Stimulated activated CD8-positive, alpha-beta memory T cell treated with anti-CD3 and anti-CD28 coated beads, Interleukin-12 subunit alpha, Interleukin-12 subunit beta, amount 100 ng/mL, for 4 hours (primary cell): ENCODE results near the gene RAB22A.
A peak's percentile ranks its signal among the peaks of the same experiment; 100 is the strongest.

Experiments used
- DNase-seq: peaks from one replicate; pipeline ENCODE4 v3.0.0-alpha.2; 2020; ENCODE audit warnings: low read depth

RAB22A gene

GRCh38 chr20:58309591-58310290 lies at the start of gene RAB22A:
Gene RAB22A (plus strand): TSS chr20:58309715. CDS start chr20:58309977, 262 bp downstream.
- DNase-seq = peak; percentile 73

DNA sequence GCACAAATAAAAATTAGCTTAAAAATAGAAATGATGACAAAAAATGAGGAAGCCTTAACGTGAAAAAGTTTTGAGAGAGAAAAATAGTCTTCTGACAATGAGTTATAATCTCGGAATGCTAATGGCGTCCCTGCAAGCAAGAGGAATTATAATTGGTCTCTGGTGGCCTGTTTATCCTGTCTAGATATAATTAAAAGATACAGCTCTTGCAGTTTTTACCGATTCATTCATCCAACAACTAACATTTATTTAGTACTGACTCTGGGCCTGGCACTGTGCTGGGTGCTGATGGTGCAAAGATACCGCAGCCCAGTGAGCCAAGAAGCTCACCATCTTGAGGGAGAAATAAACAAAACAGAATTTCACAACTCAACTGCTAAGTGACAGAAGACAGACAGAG lies 49.5 kb upstream of the RAB22A start:
- no peak for DNase-seq

GRCh38 chr20:58261660-58262059 lies 47.9 kb upstream of the RAB22A start:
- DNase-seq = no peak

DNA sequence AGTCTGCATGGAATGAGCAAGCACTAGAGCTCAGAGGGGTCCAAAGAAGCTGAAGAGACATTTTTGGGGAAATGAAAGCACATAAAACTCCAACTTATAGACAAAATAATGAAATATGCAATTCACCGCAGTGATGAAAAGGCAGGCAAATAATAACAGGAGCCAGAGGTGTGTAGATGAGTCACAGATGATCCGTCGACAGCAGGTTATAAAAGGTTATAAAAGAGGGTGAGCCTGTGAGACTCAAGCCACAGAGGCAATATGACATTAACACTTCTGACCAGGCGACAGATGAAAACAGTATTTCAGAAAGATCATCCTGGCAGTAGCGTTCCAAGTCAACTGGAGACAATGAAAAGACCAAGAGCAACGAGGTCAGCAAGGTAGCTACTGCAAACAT lies 45.2 kb upstream of the RAB22A start:
- no peak for DNase-seq

GRCh38 chr20:58267389-58268215 lies 41.9 kb upstream of the RAB22A start:
- DNase-seq = no peak

DNA sequence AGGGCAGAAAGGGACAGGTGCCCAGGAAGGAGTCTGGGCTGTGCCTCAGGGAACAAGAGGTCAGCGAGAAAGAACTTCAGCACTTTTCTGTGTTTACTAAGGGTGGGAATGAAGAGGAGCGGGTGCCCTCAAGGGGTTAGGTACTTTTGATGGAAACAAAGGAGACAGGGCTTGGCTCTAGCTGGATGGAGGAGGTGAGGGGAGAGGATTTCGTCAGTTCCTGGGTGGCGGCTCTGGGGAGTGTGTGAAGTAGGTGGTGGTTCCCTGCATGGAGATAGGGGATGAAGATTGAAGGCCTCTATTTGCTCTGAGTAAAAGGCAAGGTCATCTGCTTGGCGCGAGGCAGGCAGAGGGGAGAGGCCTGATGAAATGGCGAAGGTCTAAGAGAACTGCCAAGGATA lies 41.1 kb upstream of the RAB22A start:
- no peak for DNase-seq

DNA sequence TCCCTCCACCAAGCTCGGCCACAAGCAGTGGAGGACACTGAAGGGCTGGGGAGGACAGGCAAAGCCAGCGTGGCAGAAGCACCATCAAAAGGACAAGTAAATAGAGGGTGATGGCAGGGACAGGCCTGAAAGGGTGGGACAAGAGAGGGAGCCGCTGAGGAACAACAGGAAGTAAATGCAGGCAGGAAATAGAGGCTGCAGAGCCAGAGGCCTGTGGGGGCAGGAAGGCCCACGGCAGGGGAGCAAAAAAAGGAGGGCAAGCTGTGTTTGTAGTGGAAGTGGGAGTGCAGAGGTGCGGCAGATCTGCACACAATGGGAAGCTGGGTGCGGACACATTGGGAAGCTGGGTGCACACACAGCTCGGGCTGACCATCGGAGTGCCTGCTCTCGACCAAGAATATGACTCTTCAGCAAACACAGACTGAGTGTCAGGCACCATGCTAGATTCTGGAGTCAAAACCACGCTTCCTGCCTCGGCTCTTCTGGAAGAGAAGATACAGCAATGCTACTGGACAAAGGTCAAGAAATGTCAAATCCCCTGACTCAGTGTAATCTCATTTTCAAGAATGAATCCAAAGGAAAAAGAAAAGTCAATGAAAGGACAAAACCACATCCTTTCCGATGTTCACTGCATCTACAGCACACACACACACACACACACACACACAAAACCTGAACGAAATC lies 40.4 kb upstream of the RAB22A start:
- no peak for DNase-seq

- DNase-seq = no peak
Observed at GRCh38 chr20:58271606-58272351, 37.7 kb upstream of the RAB22A start.

GRCh38 chr20:58274384-58274783 lies 35.1 kb upstream of the RAB22A start:
- no peak for DNase-seq

DNA sequence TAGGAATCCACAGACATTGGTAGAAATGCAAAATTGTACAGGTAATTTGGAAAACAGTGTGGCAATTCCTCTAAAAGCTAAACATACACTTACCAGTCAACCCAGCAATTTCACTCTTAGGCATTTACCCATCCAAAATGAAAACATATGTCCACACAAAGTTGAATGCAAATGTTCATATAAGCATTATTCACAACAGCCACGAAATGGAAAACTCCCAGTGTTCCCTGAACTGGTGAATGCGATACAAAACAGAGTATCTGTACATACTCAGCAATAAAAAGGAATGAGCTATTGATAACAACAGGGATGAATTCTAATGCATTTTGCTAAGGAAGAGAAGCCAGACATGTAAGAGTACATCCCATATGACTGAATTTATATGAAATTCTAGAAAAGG lies 32.4 kb upstream of the RAB22A start:
- DNase-seq = no peak

- no peak for DNase-seq
Observed at GRCh38 chr20:58277578-58278472, 31.7 kb upstream of the RAB22A start.

DNA sequence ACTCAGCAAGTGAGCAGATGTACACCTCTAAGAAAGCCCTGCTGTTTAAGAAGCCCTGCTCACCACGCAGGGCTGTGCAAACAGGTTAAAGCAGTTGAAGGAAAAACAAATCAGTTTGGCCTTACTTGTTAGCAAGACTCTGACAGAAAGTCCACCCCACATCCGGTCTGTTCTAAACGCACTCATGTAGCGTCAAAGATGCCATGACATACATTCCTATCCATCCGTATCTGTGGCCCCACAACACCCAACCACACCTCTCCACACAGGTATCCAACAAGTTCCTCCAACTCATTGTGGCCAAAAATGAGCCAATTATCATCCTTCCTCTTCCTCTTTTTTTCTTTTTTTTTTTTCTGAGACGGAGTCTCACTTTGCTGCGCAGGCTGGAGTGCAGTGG lies 22.8 kb upstream of the RAB22A start:
- DNase-seq = no peak

- DNase-seq = no peak
Observed at GRCh38 chr20:58287638-58288037, 21.9 kb upstream of the RAB22A start.

DNA sequence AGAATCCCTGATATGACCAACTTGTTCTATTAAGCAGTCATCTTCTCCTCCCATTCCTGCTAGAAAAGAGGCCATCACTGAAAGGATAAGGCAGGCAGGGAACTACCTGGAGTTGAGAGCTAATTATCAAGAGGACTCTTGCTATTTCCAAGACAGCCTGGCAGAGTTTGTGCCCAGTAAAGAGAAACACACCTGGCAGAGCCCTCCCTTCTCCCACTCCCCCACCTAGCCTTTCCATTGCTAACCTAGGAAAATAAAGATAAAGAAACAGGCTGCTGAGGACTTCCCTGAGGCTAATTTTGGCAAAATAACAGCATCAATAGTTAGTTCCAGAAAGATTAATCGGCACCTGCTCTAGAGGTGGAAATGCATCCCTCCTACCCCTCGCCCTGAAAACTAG lies 20.4 kb upstream of the RAB22A start:
- DNase-seq = no peak

- no peak for DNase-seq
Observed at GRCh38 chr20:58293453-58293852, 16.1 kb upstream of the RAB22A start.

GRCh38 chr20:58294497-58295455 lies 14.7 kb upstream of the RAB22A start:
- no peak for DNase-seq

GRCh38 chr20:58296051-58296837 lies 13.3 kb upstream of the RAB22A start:
- no peak for DNase-seq

DNA sequence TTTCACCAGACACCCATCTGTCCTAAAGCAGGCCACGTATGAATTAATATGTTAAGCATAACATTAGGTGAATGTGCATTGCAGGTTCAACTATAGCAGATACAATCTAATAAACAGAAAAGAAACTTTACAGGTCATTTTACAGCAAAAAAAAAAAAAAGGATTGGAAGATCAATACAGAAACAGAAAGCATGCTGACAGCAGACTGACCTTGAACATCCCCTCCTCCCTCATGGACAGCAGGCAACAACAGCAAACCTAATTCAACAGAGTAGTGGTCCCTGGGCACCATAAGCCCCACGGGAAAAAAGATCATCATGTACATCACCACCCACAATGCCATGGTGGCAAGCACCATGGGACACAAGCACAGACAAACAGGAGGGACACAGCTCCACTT lies 12.1 kb upstream of the RAB22A start:
- DNase-seq = no peak

DNA sequence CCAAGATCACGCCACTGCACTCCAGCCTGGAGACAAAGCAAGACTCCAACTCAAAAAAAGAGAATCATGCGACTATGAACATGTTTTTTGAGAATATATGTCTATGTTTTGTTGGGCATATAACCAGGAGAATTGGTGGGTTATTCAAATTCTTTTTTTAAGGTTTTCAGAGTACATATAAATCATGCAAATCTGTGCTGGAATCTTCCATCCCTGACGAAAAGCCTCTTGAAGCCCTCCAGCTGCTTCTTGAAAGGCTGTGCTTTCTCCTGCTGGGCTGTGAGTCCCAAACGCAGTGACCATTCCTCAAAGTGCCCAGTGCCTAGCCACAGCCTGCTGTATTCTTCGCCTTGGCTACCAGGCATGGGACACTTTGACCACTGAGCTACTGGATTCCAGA lies 9.2 kb upstream of the RAB22A start:
- no peak for DNase-seq
